Vagina (tissue), 2 donors: ENCODE data around the gene MIS18A.

Experiments used
- CTCF ChIP-seq, 3 experiments: fragments of 450-650 bp in 2 of 3; fragments of 200-600 bp in 1 of 3; sonication (generic) in 1 of 3; IDR thresholded peaks; one replicate each; pipeline ENCODE4 v1.5.1; 2017 to 2019; ENCODE audit warnings: antibody characterized with exemption in 3 of 3, mild to moderate bottlenecking in 2 of 3, moderate library complexity in 2 of 3
- POLR2A ChIP-seq, 2 donors: fragments of 450-650 bp; IDR thresholded peaks; one replicate each; pipeline ENCODE4 v1.6.1; 2017; ENCODE audit warnings: antibody characterized with exemption in 2 of 2, mild to moderate bottlenecking in 2 of 2, moderate library complexity in 2 of 2
- POLR2AphosphoS5 ChIP-seq, 2 donors: sonication (generic); formaldehyde crosslinking; IDR thresholded peaks; one replicate each; pipeline ENCODE4 v1.9.0; 2017; ENCODE audit warnings: antibody characterized with exemption in 2 of 2, mild to moderate bottlenecking in 2 of 2, low read depth in 1 of 2; ENCODE audit not compliant: insufficient read depth in 1 of 2

- TF ChIP-seq CTCF (IDR thresholded peaks at IDR 0.05) (no peak), POLR2A (IDR thresholded peaks at IDR 0.05) (no peak), POLR2AphosphoS5 (IDR thresholded peaks at IDR 0.05; ENCODE audit: insufficient read depth in 1 of 2, low read depth in 1 of 2) (no peak)
Measured at GRCh38 chr21:32301596-32301995, 22.7 kb upstream of the MIS18A start.
